HFF-Myc (cell line): Measurements from ENCODE around the gene THADA.

Experiments
- DNase-seq: peaks from one replicate; pipeline ENCODE4 v3.0.0-alpha.2; 2011; ENCODE audit warnings: low read depth; ENCODE audit errors: extremely low read depth
- H3K4me3 ChIP-seq: replicated peaks from 2 replicates; pipeline ENCODE4 v1.5.1; 2011; ENCODE audit warnings: low read depth, mild to moderate bottlenecking, control low read depth, low read length
- CTCF ChIP-seq: IDR thresholded peaks from 2 replicates; pipeline ENCODE4 v1.5.1; 2012; ENCODE audit warnings: mild to moderate bottlenecking, low read depth, low read length, control low read depth; ENCODE audit errors: missing control alignments

THADA gene

GRCh38 chr2:43225093-43225787 lies 370.6 kb downstream of the THADA start:
- no peak for TF ChIP-seq CTCF
- DNase-seq: no peak
- H3K4me3 ChIP-seq: peak overlapping the region; percentile 74

GRCh38 chr2:43224571-43225092 lies 371.2 kb downstream of the THADA start:
- DNase-seq: no peak
- peak overlapping the region; percentile 74 for H3K4me3 ChIP-seq
- no peak for TF ChIP-seq CTCF

- TF ChIP-seq CTCF: peak; percentile 19
- no peak for DNase-seq
- peak overlapping the region; percentile 74 for H3K4me3 ChIP-seq
Observed at GRCh38 chr2:43224131-43224570, 371.7 kb downstream of the THADA start.

GRCh38 chr2:43223521-43224001 lies 372.3 kb downstream of the THADA start:
- H3K4me3 ChIP-seq: peak overlapping the region; percentile 74
- DNase-seq: no peak

GRCh38 chr2:43222475-43223309 lies 373.1 kb downstream of the THADA start:
- no peak for TF ChIP-seq CTCF
- H3K4me3 ChIP-seq: peak overlapping the region; percentile 74
- DNase-seq: no peak

More at GRCh38 chr2:43223521-43224001, 372.3 kb downstream of the THADA start:
- TF ChIP-seq CTCF: no peak

GRCh38 chr2:43221763-43222474 lies 373.9 kb downstream of the THADA start:
- TF ChIP-seq CTCF: no peak
- DNase-seq: peak; percentile 82
- peak overlapping the region; percentile 74 for H3K4me3 ChIP-seq
